Glomerular visceral epithelial cell (primary cell): Measurements from ENCODE around the gene KLHL22.
A peak's percentile ranks its signal among the peaks of the same experiment; 100 is the strongest.

Experiments
- DNase-seq: peaks from one replicate; pipeline ENCODE4 v3.0.0-alpha.2; 2016; ENCODE audit errors: extremely low spot score

The KLHL22 gene

DNA sequence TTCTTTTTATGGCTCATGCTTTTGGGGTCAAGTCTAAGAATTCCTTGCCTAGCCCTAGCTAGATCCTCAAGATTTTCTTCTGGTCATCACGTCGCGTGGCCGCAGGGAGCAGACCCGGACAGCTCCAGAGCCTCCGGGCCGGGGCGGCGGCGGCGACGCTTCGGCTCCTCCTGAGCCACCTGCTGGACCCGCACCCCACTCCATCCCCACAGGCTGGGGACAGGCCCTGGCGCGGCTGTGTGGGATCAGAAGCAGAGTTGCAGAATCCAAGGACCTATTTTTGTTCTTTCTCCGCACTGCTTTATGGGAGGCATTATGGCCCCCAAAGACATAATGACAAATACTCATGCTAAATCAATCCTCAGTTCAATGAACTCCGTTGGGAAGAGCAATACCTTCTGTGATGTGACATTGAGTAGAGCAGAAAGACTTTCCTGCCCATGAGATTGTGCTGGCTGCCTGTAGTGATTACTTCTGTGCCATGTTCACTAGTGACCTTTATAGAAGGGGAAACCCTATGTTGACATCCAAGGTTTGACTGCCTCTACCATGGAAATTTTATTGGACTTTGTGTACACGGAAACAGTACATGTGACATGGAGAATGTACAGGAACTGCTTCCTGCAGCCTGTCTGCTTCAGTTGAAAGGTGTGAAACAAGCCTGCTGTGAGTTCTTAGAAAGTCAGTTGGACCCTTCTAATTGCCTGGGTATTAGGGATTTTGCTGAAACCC, 45.6 kb downstream of the KLHL22 start:
- no peak for DNase-seq

DNA sequence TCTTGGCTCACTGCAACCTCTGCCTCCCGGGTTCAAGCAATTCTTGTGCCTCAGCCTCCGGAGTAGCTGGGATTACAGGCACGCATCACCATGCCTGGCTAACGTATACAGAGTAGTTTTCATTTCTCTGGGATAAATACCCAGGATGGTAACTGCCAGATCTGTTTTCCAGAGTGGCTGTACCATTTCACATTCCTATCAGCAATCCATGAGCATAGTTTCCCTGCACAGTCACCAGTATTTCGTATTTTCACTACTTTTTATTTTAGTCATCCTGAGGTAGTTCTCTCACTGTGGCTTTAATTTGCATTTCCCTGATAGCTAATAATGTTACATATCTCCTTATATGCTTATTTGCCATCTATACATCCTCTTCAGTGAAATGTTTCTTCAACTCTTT, 47.0 kb downstream of the KLHL22 start:
- DNase-seq = no peak

DNA sequence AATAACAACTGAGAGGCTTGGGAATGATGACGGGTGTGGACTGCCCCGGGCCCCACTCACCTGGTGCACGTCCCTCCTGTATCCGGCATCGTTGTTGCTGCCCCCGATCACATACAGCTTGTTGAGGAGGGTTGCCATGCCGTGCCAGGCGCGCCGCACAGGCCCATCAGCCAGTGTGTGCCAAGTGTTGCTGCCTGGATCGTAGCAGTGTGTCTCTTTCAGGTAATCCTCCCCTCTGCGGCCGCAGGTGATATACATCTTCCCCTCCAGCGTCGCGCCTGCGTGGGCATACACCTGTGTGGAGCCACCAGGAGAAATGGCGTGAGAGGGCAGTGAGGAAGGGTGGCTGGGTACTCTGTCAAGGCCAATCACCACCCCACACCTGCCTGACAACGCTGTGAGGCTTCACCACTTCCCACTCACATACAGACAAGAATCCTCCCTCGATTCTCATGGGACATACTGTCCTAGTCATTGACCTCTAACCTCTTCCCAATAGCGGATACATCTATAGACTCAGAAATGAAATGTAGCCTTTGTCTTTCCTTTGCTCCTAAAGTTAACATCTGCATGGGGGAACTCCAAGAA, 49.1 kb downstream of the KLHL22 start:
- DNase-seq = no peak

DNA sequence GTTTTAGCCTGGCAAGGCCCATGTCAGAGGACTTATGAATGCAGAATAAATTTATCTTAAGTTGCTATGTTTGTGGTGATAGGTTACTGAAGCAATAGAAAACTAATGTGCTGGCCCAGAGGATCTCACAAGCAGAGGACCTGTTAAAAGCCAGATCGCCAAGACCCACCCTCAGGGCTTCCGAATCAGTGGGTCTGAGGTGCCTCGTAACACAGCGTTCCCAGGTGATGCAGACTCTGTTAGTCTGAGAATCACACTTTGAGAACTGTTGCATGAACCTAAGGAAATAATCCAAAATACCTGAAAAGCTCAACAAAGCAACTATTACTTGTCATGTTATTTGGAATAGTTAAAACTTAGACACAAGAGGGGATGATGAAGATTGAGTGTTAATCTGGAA, 51.3 kb downstream of the KLHL22 start:
- no peak for DNase-seq

DNA sequence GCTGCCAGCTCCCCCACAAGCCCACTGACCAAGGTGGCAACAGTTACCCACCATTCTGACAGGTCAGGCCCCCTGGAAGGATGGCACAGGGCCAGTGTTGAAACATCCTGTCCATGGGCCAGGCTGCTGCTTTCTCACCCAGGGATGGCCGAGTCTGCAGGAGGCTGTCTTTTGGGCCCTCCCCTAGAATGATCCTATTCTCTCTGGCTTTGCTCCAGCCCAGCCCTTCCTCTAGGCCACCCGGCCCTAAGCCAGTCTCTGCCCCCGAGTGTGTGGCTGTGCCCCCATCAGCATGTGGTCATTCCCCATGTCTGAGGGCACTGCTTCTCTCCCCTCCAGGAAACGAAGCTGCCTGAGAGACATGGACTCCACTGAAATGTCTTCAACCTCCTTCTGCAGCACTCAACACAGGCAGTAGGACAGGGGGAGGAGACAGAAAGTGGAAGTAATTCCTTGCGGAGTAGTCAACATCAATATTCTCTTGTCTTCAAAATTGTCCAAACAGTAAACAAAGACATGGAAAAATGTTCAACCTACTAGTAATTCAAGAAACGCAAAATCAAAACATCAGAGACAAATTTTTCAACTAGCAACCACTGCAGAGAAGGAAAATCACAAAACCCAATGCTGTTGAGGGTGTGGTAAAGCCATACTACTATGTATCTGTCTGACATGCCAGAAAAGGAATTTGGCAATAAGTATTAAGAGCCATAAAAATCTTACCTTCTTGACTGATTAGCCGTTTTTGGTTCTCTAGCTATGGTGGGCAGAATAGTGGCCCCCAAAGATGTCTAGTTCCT, 52.9 kb downstream of the KLHL22 start:
- DNase-seq = no peak

DNA sequence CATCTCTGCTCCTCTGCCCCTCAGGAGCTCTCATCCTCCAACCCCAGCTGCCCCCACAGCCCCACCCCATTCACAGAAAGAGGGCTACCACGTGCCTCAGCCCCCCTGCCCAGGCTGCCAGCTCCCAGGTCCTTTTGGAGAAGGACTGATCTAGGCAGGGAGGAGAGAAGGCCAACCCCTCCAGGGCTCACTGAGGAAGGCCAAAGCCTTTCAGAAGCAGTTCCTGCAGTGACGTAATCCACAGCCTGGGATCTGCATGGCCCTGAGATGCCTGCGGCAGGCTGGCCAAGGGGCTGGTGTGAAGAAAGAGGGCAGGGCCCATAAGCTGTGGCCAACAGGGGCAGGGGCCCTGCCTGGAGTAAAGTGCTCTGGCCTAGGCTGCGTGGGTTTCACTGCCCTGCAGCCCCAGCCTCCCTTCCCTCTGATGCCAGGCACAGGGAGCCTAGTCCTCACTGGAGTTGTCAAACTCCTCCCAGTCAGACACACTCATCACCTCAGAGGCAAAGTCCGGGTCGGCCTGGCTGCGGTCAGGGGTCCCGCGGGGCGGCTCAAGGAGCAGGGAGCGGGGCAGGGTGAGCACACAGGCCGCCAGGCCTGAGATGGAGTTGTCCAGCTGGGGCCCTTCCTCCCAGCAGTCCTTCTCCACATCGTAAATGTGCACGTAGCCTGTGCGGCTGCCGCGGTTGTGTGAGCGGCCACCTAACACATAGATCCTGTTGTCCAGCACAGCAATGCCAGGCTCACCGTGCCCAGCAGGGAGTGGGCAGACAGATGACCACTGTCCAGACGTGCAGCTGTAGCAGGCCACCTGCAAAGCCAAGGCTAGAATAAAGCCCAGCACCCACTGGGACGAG, 53.7 kb downstream of the KLHL22 start:
- DNase-seq = no peak

DNA sequence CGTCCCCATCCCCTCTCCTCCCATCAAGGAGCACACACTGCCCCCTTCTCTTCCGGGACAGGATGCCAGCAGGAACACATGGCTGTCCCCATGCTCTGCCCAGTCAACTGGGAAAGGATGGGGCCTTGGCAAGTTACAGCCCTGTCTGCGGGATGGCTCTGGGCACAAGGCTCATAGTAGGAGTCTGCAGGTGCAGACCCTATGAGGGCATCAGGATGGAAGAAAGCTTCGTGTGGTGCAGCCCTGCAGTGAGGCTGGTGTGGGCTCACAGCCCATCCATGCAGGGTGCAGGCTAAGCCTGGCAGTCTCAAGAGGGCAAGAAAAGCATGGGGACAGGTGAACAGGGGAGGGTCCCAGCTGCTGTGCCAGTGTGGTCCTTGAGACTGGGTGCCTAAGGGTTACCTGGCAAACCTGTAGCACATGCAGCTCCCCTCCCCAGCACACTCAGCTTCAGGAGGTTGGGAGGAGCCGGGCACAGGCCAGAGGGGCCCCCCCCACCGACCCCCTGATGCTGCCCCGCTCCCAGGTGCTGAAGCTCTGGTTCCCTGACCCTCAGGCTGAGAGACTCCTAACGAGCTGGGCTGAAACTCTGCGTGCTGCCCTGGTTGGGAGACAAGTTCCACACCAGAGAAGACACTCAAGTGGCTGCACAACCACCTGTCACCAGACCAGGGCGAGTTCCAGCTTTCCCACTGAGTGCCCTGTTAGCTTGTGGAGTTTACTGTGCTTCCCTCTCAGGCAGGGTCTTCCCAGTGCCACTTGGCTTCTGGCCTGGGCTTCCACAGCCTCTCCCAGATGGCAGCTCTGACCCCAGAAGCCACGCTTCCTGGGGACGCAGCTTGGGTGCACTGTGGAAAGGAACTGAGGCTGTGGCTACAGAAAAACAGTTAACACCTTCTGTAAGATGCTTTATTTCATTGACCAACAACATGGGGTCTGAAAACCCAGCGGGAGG, 54.7 kb downstream of the KLHL22 start:
- DNase-seq = no peak

DNA sequence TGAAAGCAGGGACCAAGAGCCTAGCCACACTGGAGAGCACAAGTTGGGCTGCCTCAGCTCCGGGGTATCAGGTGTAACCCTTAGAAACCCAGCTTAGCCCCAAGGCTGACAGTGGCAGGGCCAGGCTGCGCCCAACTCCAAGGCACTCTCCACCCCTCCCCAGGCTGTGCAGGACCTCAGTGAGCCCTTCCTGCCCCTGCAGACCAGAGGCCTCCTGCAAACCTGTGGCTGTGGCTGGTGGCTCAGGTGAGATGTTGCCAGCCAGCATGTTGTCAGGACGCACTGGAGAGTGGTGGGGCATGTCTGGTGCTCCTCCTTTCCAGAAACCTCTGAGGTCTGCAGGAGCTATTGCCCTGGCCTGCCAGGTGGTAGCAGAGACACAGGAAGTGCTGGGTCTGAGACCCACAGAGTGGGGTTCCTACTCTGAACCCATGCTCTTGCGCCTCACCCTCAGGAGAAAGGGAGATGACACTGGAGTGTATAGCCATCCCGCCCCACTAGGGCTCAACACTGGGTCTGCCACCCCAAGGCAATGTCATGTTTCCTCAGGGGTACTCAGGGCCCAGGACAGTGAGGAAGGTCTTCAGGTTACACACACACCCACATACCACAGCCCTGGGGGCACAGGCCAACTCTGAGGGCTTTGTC, 55.5 kb downstream of the KLHL22 start:
- no peak for DNase-seq

DNA sequence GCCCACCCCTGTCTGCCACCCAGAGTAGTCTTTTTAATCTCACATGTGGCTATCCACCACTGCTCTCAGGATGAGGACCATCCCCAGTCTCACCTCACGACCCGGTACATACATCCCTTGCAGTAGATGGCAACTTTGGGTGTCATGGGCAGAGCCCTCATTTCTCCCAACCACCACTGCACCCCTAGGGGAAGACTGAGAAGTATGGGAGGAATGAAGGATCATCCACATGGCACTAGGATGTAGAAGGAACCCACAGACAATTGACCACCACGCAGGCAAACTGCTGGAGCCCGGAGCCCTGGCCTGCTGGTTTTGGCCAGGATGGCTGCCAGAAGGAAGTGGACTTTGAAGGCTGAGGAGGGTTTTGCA, 56.1 kb downstream of the KLHL22 start:
- DNase-seq = no peak

DNA sequence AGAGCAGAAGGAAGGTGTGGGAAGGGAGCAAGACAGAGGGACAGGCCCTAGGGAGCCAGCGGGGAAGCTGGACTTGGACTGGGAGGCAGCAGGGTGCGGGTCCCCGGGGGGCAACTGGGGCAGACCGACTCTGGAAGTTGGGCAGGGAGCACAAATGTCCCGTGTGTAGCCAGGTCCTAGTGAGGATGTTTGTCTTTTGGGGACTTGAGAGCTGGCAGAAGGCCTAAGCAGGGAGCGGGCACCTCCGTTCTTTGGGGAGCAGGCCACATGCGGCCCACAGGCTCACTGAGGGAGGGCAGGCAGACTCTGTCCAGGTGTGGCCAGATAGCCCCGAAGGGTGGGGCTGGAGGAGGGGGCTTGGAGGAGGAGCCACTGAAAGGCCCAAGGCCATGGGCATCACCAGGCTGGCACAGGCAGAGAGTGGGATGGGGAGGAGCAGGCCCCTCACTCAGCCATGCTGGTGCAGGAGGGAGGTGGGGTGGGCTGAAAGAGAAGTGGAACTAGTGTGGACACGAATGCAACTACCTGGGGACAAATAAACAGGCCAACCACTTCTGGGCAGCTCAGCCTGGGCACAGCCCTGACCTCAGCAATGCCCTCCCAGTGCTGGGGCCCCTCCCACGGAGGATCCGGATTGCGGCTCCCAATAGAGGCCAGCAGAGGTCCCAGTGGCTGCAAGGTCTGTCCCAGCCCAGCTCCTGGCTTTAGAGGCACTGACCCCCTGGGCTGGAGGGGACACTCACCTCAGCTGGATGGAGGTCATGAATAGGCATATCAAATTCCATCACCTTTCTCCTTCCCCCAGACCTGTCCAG, 56.7 kb downstream of the KLHL22 start:
- DNase-seq = no peak

DNA sequence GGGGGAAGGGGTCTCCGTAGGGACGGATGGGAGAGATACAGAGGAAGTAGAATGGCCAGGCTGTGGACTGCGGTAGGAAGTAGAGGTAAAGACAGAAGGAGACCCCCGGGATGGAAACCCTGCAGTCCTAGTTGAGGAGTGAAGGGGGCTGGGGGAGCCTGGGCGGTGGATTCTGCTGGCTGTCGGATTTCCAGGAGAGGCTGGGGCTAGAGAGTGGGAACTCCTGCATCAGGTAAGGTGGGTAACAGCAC, 57.2 kb downstream of the KLHL22 start:
- DNase-seq = no peak

DNA sequence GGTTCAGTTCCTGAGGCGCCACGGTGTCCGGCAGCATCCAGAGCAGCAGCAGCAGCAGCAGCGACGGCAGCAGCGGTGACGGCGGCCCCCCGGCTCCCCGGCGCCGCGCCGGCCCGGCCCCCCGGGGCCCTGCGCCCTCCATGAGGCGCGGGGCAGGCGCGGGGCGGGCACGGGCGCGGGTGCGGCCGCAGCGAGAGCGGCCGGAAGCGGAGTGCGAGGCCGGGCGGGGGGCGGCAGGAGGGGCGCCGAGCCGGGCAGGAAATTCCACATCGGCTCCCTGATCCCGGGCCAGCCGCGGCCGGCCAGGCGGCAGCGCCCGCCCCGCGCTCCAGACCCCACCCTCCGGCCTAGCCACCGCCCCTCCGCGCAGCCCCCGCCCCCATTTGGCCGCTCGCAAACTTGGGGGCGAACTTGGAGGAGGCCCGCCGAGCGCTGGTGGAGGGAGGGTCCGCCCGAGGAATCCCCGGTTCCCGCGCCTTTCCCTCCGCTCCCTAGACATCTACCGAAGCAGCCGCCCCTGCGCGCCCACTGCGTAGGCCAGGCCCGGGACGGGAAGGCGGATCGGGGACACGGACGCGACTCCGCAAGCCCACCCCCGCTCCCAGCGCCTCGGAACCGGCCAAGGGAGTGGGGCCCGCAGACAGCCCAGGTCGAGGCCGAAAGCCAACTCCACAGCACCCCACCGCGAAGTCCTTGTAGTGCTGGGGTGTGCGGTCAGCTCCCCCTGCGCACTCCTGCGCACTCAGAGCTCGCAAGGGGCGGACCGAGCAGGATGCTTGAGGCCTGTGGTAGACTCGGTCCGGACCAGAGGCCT, 57.8 kb downstream of the KLHL22 start, which contains the start of gene SCARF2:
Gene SCARF2 (minus strand): TSS at position 213 of the 814 bp plus-strand sequence. CDS start 71 bp downstream, at position 142.
- DNase-seq = peak; percentile 54

DNA sequence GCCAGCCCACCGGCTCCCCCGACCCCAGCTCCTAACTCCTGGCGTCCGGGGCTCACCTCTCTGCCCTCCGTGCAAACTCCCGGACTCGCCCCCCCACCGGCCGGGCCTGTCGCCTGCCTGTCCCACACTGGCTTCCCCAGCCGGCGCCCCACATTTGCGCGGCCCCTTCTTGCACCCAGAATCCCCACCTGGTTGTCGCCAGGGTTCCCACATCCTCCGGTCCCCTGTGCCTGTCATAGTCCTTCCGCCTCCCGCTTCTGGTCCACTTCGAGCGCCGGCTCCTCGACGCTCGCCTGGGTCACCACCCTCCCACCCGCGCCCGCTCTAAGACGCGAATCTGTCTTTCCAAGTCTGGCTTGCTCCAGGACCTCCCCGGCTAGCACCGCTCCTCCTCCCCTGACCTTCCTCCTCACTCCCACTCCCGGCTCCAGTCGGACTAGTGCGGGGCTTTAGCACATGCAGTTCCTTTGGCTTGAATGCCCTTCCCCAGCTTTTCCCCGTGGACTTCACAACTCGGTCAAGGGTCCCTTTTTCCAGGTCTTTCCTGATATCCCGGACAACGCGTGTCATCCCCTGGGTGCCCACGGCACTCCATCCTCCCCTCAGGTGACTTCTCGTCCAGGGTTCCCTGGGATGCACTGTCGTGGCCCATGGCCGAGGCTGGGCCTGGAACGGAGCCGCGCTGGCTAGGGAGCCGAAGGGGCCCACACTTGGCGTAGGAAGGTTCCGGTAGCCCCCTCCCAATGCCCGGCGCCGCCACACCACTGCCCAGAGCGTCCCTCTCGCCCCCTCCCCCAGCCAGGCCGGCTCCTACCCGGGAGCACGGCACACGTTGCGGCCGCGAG, 58.6 kb downstream of the KLHL22 start:
- peak; percentile 35 for DNase-seq

DNA sequence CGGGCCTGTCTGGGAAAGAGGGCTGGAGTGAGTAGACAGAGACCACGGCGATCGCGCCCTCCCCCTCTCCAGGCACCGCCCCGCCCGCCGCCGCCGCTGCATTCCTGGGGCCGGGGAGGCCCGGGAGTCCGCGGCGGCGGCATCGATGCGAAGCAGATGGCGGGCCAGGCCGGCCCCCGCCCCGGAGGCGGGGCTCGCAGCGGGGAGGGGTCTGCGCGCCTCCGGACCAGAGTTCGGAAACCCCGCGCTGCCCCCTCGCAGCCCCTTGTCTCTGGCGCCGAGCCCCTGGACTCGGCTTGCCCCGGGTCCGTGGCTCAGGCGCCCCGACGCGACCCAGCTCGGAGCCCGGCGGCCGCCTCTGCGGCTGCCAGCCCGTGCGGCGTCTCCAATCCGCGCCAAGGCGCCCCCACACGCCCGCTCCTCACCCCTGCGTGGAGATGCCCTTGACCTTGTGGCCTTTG, 59.3 kb downstream of the KLHL22 start:
- DNase-seq = peak; percentile 57

DNA sequence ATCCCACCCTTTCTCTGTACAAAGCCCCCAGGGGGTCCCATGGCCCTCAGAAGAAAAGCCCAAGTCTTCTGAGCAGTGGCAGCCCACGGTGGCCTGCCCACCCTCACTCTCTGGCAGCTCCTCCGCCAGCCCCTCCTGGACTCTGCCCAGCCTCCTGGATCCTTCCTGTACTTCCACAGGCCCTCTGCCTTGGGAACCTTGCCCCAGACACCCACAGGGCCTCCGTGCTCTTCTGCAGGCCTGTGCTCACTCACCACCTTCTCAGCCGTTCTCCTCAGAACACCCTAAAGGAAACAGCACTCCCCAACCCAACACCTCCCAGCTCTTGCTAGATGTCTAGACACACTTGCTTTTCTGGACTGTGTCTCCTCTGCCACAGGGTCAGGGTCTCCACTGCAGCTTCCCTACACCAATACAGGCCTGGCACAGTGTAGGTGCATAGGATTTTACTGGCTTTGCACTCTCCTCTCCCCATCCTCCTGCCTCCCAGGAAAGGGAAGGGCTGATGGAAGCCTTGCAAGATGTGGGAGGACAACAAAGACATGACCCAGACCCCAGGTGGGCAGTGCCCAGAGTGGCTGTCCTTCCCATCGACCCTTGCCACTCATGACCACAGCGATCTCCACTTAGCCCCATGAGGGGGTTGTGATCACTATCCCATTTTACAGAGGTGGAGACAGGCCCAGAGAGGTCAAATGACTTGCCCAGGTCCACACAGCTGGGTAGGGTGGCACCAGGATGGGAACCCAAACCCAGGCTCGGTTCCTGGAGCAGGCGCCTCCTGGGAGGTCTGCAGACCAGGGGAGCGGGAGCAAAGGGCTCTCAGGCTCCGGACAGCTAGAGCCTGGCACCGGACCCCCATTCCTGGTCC, 59.9 kb downstream of the KLHL22 start:
- DNase-seq = no peak

DNA sequence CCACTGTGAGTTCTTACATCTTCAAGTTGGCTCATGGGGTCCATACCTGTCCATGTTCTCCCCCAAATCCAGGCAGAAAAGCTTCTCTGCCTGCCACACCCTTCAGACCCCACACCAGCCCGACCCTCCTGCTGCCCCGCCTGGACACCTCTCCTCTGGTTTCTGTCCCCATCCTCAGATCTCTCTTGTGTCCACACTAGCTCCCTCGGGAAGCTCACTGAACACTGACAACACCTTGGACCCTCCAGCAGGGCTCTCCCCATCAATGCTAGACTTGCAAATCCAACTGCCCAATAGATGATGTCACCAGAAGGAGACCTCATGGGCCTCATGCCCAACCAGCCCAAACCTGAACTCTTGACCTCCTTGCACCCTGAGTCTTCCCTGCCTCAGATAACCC, 60.8 kb downstream of the KLHL22 start:
- no peak for DNase-seq

DNA sequence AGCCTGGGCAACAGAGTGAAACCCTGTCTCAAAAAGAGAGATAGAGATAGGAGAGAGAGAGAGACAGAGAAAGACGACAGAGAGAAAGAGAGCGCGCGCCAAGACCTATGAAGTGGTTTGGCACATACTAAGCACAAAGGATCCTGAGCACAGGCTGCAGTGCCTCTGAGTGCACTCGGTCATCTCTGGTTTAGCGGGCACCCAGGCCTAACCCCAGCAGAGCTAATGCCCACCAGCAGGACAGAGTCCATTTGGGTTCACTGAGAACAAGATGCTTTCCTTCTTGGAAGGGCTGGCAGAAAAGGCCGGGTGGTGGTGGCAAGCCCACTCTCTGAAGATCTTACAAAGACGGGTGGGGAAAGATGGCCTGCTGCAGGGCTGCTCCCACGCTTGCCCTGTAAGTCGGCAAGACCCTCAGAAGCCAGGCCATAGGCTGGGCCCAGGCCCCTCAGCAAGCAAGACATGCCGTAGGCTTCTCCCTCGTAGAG, 61.3 kb downstream of the KLHL22 start:
- DNase-seq = no peak
